Measurements from ENCODE around the gene CFAP45.

- TF ChIP-seq CTCF (conservative IDR thresholded peaks at IDR 0.05; ENCODE audit: low read depth in 2 of 2) (no peak), EZH2 (IDR thresholded peaks at IDR 0.05; ENCODE audit: low read depth, unreplicated experiment) (no peak), CREB1 (CRISPR knock-in tag; IDR thresholded peaks at IDR 0.05; ENCODE audit: low read depth) (no peak), POLR2AphosphoS5 (IDR thresholded peaks at IDR 0.05; ENCODE audit: low read depth) (no peak), ZNF114 (CRISPR knock-in tag; IDR thresholded peaks at IDR 0.05) (no peak), JUNB (IDR thresholded peaks at IDR 0.05; ENCODE audit: unreplicated experiment) (no peak), ETS1 (IDR thresholded peaks at IDR 0.05) (no peak), REST (IDR thresholded peaks at IDR 0.05; ENCODE audit: unreplicated experiment) (no peak), EZH2phosphoT487 (IDR thresholded peaks at IDR 0.05; ENCODE audit: unreplicated experiment) (no peak), ZNF331 (CRISPR knock-in tag; IDR thresholded peaks at IDR 0.05; ENCODE audit: low read depth) (no peak), STAT1 (IDR thresholded peaks at IDR 0.05; ENCODE audit: unreplicated experiment) (no peak), ZNF462 (CRISPR knock-in tag; IDR thresholded peaks at IDR 0.05) (no peak), NANOG (IDR thresholded peaks at IDR 0.05; ENCODE audit: borderline replicate concordance) (no peak)
Measured at GRCh38 chr1:159943278-159943640, 43.3 kb upstream of the CFAP45 start.

All from GM23338 (cell line).